Pancreas (tissue), 10 donors: Measurements from ENCODE around the gene RHNO1. TPM values are rescaled to one million over a fixed set of nuclear protein-coding genes. Genes with fewer than 3 reads are reported as not detected.
"Not testable (repeated sequence)": the region's sequence is repeated elsewhere in the genome, so short reads cannot be mapped to it uniquely, and the experiment has no call there.

ENCODE experiments used
- ATAC-seq, 4 donors: fragments of 200-7000 bp; cut with Tn5 transposase; one replicate each; pipeline versions ENCODE4 v1.8.0 to v1.9.1; 2020; ENCODE audit warnings: mild to moderate bottlenecking in 4 of 4, moderate library complexity in 4 of 4
- DNase-seq, 6 donors: peaks; one replicate each; pipeline ENCODE4 v3.0.0-alpha.2; 2020
- FAIRE-seq: peaks from 2 replicates; lab custom pipeline; 2012; peaks lifted over from hg19 to GRCh38; lab: Jason Lieb, UNC
- H3K27ac ChIP-seq, 4 donors: fragments of 200-600 bp; sonication (generic); 1 replicate in 3 of 4; 2 replicates in 1 of 4; pipeline versions ENCODE4 v1.5.0 to v1.8.0; 2020
- H3K27me3 ChIP-seq, 4 donors: fragments of 200-600 bp; one replicate each; pipeline ENCODE4 v1.8.0; 2021
- H3K36me3 ChIP-seq, 3 donors: fragments of 200-600 bp; sonication (generic) in 1 of 3; one replicate each; pipeline versions ENCODE4 v1.5.0 to v1.8.0; 2020 to 2021
- H3K4me1 ChIP-seq, 3 donors: fragments of 200-600 bp; one replicate each; pipeline ENCODE4 v1.8.0; 2021
- H3K4me3 ChIP-seq, 4 donors: fragments of 200-600 bp; sonication (generic) in 2 of 4; one replicate each; pipeline versions ENCODE4 v1.5.0 to v1.8.0; 2020 to 2021
- H3K9me3 ChIP-seq, 4 donors: fragments of 200-600 bp; one replicate each; pipeline ENCODE4 v1.8.0; 2021
- WGBS, 2 donors: extraction: QIAGEN DNeasy Blood & Tissue Kit; methylation state at CpG; one replicate each; pipeline ENCODE4 v1.1.7; 2013; 5-methylcytosine and 5-hydroxymethylcytosine counted together
- intact Hi-C, 3 donors: fragments of 100-400 bp; cut with DNase I; formaldehyde crosslinking; loops; one replicate each; pipeline versions ENCODE4 v1.11.1 to v1.14.2; 2022
- polyA plus RNA-seq, 2 donors: library from polyadenylated mRNA; stranded (reverse); fragments of 200-250 nt; gene quantifications; one replicate each; pipeline ENCODE4 v1.2.3, GENCODE V29; 2013
- total RNA-seq, 6 donors: library from RNA; stranded (reverse); fragmentation: NEBNext Ultra II Directional in 4 of 6; extraction: Animal tissue kit (Norgen Biotek cat#: 25700) in 4 of 6; gene quantifications; one replicate each; pipeline versions ENCODE4 v1.2.1 to v1.2.4, GENCODE V29; 2021 to 2023
- TF ChIP-seq, protein P1 (sequence below), 4 donors: fragments of 200-600 bp; sonication (generic) in 3 of 4; IDR thresholded peaks; one replicate each; pipeline versions ENCODE4 v1.5.0 to v1.8.0; 2021; ENCODE audit warnings: antibody characterized with exemption in 4 of 4
- donor health status: healthy with polysubstance abuse.
- donor health status: DM: no; HTN: no; CAD: no; lungs with moderate emphysema.
- donor health status: DM: no; HTN: no; CAD: no.
- donor health status: control.
- donor health status: control.
- donor health status: Bipolar disorder and iron deficiency.
- donor health status: DM: yes; HTN: yes; CAD: no.
- donor health status: DM: no; HTN: no; CAD: no.
- donor health status: DM: no; HTN: no; CAD: no.
- donor health status: DM: yes; HTN: yes; CAD: no.

Gene RHNO1
- total and polyA plus RNA-seq, 8 donors = 5.7 to 12.6 (median 8.0) TPM

DNA sequence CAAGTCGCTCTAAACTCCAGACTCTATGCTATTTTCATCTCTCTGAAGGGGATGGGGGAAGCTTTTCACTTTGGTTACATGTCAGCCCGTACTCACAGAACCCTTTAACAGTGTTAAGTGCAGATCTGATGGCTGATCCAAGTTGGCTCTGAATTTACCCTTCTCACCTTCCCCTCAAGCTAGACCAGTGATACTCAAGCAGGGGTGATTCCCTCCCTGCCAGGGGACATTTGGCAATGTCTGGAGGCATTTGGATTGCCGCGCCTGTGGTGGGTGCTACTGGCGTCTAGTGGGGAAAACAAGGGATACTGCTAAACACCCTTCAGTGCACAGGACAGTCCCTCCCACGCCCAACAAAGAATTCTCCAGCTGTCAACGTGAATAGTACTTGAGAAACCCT is 14.1 kb upstream of the RHNO1 start:
- Histone ChIP-seq H3K4me1 (no peaks in the 10 kb centered on the region), H3K36me3 (no peaks in the 10 kb centered on the region), H3K4me3 (no peak overlapping the region), H3K27me3 (no peaks in the 10 kb centered on the region), H3K9me3 (no peaks in the 10 kb centered on the region), H3K27ac (no peak overlapping the region)
- TF ChIP-seq, protein P1, sequence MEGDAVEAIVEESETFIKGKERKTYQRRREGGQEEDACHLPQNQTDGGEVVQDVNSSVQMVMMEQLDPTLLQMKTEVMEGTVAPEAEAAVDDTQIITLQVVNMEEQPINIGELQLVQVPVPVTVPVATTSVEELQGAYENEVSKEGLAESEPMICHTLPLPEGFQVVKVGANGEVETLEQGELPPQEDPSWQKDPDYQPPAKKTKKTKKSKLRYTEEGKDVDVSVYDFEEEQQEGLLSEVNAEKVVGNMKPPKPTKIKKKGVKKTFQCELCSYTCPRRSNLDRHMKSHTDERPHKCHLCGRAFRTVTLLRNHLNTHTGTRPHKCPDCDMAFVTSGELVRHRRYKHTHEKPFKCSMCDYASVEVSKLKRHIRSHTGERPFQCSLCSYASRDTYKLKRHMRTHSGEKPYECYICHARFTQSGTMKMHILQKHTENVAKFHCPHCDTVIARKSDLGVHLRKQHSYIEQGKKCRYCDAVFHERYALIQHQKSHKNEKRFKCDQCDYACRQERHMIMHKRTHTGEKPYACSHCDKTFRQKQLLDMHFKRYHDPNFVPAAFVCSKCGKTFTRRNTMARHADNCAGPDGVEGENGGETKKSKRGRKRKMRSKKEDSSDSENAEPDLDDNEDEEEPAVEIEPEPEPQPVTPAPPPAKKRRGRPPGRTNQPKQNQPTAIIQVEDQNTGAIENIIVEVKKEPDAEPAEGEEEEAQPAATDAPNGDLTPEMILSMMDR (IDR thresholded peaks at IDR 0.05) = no peak
- 90 to 95% methylated on average over 7 of the region's 7 CpGs for WGBS, 2 donors
- DNase-seq = no peak
- ATAC-seq = no peak
- intact Hi-C loops = no loop called here
- no peak for FAIRE-seq

- H3K9me3 ChIP-seq, H3K36me3 ChIP-seq, intact Hi-C loops, FAIRE-seq, H3K27ac ChIP-seq, H3K4me1 ChIP-seq, H3K4me3 ChIP-seq, DNase-seq, ATAC-seq, H3K27me3 ChIP-seq: not testable (repeated sequence)
- 96 to 98% methylated on average over 7 of the region's 7 CpGs for WGBS, 2 donors
Measured at GRCh38 chr12:2863402-2863801, 13.6 kb upstream of the RHNO1 start.

DNA sequence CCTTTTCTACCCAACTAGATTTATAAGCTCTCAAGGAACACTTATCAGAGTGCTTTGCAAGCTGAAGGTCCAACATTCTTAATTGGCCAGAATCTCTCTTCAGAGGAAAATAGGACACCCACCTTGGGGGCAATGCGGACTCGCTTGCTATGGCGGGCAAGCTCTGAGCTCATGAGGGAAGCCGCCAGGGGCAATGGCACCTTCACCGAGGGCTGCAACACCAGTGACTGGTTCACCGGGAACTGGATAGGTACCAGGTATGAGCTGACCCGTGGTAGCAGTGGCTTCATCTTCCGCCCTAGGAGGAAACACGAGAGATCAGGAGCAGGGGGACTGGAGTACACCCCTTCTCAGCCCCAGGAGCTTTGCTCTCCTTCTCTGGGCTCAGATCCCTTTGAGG is 12.8 kb upstream of the RHNO1 start:
- Histone ChIP-seq H3K27ac (no peak overlapping the region), H3K4me1 (no peaks in the 10 kb centered on the region), H3K27me3 (no peaks in the 10 kb centered on the region), H3K4me3 (no peak overlapping the region), H3K9me3 (no peaks in the 10 kb centered on the region), H3K36me3 (no peaks in the 10 kb centered on the region)
- no peak for DNase-seq
- ATAC-seq = no peak
- FAIRE-seq = no peak
- 97% methylated on average over 9 of the region's 9 CpGs for WGBS, 2 donors
- TF ChIP-seq, protein P1 (IDR thresholded peaks at IDR 0.05) = no peak
- intact Hi-C loops = no loop called here

DNA sequence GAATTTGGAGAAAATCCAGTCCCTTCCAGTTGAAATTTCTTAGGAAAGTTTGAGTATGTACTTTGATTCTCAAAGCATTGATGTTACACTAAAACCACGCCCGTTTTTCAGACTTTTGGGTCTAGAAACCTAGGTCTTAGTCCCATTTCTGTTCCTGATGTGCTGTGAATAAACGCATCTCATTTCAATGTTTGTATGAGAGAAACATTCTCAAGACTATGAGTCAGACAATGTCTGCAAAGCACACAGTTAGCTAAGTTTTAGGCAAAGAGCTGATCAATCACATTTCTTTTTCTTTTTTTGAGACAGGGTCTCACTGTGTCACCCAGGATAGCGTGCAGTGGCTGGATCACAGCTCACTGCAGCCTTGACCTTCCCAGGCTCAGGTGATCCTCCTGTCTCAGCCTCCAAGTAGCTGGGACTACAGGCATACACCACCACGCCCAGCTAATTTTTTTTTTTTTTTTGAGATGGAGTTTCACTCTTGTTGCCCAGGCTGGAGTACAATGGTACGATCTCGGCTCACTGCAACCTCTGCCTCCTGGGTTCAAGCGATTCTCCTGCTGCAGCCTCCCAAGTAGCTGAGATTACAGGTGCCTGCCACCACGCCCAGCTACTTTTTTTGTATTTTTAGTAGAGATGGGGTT is 7.9 kb upstream of the RHNO1 start:
- ATAC-seq, H3K9me3 ChIP-seq, H3K36me3 ChIP-seq, H3K27me3 ChIP-seq, H3K4me1 ChIP-seq, DNase-seq, FAIRE-seq, H3K4me3 ChIP-seq, H3K27ac ChIP-seq, intact Hi-C loops: not testable (repeated sequence)
- WGBS, 2 donors = 91 to 94% methylated on average over 9 of the region's 9 CpGs

DNA sequence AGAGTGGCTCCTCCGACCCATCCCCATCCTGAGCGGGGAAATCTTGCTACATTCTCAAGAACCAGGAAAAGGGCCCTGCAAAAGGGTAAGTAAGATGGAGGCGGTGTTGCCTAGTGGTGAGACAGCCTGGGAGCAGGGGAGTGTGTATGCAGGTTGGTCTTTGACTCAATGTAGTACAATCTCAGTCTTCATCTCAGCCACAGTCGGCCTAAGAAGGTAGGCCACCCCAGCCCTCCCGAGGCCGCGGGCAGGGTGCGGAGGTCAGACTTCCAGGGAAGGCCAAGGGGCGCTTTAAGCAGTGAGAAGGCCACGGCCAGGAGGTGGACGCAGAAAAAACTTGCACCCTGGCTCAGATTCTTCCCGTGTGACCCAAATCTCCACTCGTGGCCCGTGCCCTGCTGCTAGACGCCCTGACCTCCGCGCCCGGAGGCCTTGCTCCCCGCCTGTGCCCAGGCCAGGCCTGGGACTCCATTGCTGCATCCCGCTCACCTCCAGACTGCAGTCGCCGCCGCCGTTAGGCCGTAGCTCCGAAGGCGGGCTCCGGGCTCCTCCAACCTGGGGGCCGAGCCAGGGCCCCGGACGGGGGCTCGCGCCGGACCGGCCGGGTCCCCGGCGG is 484 bp upstream of the RHNO1 start:
- peak overlapping the region; percentile 54 to 93 (median 84) for H3K4me3 ChIP-seq
- H3K27me3 ChIP-seq = no peaks in the 10 kb centered on the region
- DNase-seq (peak in 2 of 6 donors; percentile 17 to 25), ATAC-seq (peak in 3 of 4 donors; percentile 34 to 60 (median 51)), FAIRE-seq (no peak)
- 6 to 8% methylated on average over 38 of the region's 38 CpGs for WGBS, 2 donors
- no peaks in the 10 kb centered on the region for H3K36me3 ChIP-seq
- TF ChIP-seq, protein P1 (IDR thresholded peaks at IDR 0.05) = no peak
- peaks cover 0 to 6% (median 0%) of the 10 kb centered on the region in 3 donors for H3K4me1 ChIP-seq
- no peaks in the 10 kb centered on the region for H3K9me3 ChIP-seq
- H3K27ac ChIP-seq = no peak overlapping the region
- intact Hi-C loops = no loop called here
